CMK (cell line): ENCODE results near the gene SLC4A8.
"Not testable (repeated sequence)": the region's sequence is repeated elsewhere in the genome, so short reads cannot be mapped to it uniquely, and the experiment has no call there.

Experiments used
- DNase-seq: peaks from one replicate; pipeline ENCODE4 v3.0.0-alpha.2; 2010; ENCODE audit warnings: low read depth

SLC4A8 gene

DNA sequence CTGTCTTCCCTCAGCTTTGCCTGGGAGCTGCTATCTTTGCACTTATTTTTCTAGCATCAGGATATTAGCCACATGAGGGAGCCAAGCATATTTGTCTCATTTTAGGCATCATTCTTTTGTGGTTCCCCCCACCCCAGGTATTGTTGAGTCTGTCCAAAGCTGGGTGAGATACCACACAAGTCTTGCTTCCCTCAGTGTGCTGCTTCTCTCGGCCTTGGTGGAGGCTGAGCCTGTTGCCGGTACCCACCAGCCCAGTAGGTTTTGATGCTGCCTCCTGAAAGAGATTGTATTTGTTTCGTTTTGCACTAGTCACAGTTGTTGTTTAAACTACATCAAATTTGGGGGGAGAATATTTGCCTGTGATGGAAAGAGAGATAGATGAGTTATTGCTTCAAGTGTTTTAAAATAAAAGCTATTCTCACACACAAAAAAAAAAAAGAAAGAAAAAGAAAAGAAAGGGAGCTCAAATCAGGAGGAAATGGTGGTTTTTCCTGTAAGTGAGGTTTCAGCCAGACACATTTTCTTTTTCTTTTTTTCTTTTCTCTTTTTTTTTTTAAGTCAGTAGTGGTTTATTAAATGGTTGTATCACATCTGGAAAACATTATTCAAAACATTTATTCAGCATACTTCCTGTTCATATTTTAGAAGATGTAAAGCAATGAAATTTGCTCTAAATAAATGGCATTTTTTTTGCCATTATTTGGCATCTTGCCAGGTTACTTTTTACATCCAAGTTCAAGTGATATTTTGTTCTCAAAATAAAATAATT lies 58.5 kb downstream of the SLC4A8 start:
- no peak for DNase-seq

DNA sequence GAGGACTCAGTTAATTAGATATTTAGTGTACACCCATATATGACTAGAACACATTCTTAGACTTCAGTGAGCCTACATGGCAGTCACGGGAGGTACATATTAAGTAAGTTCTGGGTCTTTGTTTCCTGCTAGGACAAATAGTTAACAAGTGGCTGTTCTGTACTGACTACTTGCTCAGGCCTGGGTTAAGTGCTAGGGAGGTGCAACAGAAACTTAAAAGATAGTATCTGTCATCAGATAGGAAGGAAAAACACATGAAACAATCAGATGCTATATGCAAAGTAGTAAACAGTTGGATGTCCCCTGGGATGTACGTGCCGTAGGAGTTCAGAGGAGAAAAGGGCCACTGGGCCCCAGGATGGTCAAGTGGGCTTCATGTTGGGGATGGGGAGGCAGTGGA lies 59.5 kb downstream of the SLC4A8 start:
- DNase-seq: no peak

DNA sequence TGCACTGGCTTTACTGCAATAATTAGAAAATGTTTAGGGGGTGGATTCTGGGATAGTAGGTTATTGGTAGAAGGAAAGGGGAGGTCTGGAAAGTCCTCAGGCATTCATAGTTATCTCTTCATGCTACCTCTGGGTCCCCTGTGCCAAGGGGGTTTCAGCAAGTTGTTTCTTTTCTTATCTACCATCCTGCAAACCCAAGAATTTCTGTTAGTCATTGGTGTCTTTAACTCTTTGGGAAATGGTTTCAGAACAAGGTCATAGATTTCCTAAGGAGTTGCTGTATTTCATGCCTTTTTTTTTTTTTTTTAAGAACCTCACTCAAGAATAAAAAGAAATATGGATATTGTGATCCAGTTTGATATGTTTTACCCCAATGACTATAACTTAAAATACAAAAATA lies 63.6 kb downstream of the SLC4A8 start:
- no peak for DNase-seq

GRCh38 chr12:51493281-51493680 lies 68.7 kb downstream of the SLC4A8 start:
- peak; percentile 53 for DNase-seq

DNA sequence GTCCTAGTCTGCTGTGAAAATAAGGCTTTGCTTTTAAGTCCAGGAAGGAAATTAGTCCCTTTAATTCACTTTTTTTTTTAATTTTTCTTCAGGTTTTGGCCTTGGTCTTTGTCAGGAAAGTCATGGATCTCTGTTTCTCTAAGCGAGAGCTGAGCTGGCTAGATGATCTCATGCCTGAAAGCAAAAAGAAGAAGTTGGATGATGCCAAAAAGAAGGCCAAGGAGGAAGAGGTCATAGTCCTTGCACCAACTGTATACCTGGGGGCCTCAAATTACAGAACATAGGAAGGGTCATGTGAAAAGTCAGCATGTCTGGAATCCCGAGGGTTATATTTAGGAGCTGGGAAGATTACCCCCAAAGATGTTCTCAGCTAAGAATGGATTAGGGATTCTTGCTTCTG lies 72.3 kb downstream of the SLC4A8 start:
- no peak for DNase-seq

GRCh38 chr12:51504851-51505250 lies 80.2 kb downstream of the SLC4A8 start:
- DNase-seq: no peak

GRCh38 chr12:51505360-51506105 lies 80.9 kb downstream of the SLC4A8 start:
- no peak for DNase-seq

GRCh38 chr12:51507178-51507577 lies 82.5 kb downstream of the SLC4A8 start:
- DNase-seq: no peak

GRCh38 chr12:51508285-51508684 lies 83.7 kb downstream of the SLC4A8 start:
- DNase-seq: no peak

GRCh38 chr12:51511546-51512260 lies 87.1 kb downstream of the SLC4A8 start:
- no peak for DNase-seq

- no peak for DNase-seq
Measured at GRCh38 chr12:51512438-51512837, 87.8 kb downstream of the SLC4A8 start.

DNA sequence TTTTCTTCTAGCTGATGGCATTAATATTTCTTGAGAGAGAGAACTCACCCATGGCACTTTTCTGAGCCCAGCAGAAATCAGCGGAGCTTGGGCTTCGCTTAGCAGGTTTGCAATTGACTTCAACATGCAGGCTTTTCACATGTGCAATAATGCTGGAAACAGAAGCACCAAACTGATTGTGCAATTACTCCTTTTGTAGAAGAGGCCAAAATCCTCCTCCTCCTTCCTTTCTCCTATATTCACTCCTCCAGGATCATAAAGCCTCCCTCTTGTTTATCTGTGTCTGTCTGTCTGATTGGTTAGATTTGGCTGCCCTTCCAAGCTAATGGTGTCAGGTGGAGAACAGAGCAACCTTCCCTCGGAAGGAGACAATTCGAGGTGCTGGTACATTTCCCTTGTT lies 90.4 kb downstream of the SLC4A8 start:
- DNase-seq: not testable (repeated sequence)

DNA sequence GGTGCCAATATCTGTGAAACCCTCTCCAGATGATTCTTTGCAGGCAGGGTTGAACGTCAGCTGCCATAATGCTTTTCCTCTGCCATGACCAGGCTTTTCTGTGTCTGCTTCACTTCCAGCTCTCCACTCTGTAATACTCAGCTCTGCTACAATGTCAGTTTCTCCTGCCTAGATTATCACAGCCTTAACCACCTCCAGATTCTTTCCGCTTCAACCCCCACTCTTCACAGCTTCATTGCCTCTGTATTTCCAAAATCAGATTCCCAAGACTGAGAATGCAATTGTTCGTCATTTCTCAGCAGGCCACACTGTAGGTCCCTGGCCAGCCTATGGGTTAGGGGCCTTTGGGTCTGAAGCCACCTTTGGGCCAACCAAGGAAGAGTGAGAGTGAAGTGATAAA lies 92.7 kb downstream of the SLC4A8 start:
- no peak for DNase-seq

DNA sequence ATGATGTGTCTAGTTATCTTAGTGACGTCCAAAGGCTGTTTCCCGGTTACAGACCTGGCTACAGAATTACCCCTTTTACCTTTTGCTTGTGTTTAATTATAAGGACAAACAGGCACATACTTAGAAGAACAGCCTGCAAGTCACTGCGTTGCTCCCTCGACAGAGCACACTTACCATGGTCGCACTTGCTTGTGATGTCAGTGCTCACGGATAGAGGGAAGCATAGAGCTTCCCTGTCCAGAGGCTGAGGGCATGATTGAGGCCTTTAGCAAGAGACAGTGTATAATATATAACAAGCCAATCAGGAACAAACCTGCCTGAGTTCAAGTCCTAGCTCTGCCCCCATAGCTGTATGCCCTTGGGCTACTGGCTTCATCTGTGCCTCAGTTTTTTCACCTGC lies 93.2 kb downstream of the SLC4A8 start:
- DNase-seq: no peak

GRCh38 chr12:51519755-51520154 lies 95.1 kb downstream of the SLC4A8 start:
- DNase-seq: no peak

DNA sequence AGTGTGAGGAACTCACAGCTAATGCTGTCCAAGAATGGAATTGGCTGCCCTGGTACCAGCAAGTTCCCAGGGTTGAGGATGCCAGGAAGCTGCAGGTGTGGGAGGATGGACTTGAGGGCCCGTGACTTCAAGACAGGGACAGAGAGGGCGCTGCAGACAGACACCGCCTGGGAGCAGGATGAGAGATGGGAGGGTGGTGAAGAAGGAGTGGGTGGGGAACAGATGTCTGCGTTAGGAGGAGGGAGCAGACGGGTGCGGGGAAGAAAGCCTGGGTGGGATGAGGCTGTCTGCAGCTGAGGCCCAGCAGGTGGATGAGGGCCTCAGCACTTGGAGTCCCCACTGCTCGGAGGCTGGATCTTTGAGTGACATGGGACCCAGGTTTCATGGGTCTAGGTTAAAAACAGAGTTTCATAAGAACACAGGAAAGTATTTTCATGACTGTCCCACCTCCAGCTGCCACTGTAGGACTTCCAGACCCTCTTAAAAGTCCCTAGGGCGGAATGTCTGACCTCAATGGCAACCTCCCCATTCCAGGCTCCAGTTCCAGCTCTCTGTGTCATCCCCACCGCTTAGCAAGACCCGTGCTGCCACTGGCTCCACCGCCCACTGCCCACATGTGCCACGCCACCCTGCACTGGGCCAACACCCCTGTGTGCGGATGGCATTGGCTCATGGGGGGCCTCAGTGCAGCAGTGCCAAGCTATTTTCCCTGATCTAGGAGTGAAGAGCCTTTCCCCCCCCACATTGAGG lies 96.1 kb downstream of the SLC4A8 start:
- no peak for DNase-seq

GRCh38 chr12:51521554-51522276 lies 97.1 kb downstream of the SLC4A8 start:
- DNase-seq: no peak

GRCh38 chr12:51522696-51523095 lies 98.1 kb downstream of the SLC4A8 start:
- peak; percentile 65 for DNase-seq

DNA sequence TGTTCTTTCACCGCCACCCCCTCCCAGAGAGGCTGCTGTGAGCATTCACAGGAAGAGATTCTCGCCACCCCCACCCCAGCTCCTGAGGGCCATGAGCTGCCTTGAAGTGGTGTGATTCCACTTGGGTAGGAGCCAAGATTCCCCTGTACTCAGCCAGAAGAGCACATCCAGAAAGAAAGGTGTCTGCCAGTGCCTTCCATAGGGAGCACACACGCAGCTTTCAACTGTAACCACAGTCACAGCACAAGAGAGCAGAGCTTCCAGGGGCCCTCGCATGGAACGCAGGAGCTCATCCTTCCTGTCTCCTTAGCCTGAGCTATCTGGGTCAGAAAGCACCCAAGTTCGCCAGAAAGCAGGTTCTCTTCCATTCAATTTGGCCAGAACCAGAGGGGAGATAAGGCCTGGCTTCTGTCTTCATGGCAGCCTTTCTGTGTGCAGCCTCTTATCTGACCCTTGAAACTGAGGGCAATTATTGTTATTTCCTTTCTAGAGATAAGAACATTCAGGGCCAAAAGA lies 99.8 kb downstream of the SLC4A8 start:
- peak; percentile 55 for DNase-seq

DNA sequence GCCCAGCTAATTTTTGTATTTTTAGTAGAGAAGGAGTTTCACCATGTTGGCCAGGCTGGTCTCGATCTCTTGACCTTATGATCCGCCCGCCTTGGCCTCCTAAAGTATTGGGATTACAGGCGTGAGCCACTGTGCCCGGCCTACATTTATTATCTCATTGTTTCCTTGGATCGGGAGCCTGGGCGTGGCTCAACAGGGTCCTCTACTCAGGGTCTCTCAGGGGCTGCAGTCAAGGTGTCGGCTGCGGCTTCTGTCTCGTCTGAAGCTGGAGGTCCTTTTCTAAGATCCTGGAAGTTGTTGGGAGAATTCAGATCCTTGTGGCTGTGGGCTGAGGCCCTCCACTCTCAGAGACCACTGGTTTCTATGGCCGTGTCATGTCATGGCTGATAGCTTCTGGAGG lies 100.9 kb downstream of the SLC4A8 start:
- DNase-seq: no peak

GRCh38 chr12:51527966-51528365 lies 103.3 kb downstream of the SLC4A8 start:
- DNase-seq: no peak
